ENCODE results near the gene HLA-DQA1. TPM values are rescaled to one million over a fixed set of nuclear protein-coding genes. Genes with fewer than 3 reads are reported as not detected.

Gene HLA-DQA1
- total and polyA plus RNA-seq, 2 donors from 2014 or later: 29.6 to 63.5 TPM

- Histone ChIP-seq H3K9me3 (ENCODE audit: control insufficient read depth in 2 of 3, insufficient read depth in 1 of 3, low read length in 3 of 3) (no peaks in the 10 kb centered on the region), H3K4me3 (ENCODE audit: low read length in 3 of 3) (no peak overlapping the region), H3K36me3 (ENCODE audit: control insufficient read depth in 2 of 3, insufficient read depth in 3 of 3, low read length in 3 of 3) (no peaks in the 10 kb centered on the region), H3K27ac (ENCODE audit: low read depth in 2 of 2, low read length in 2 of 2) (no peak overlapping the region), H3K9ac (ENCODE audit: low read length in 3 of 3) (no peak overlapping the region), H3K27me3 (ENCODE audit: control insufficient read depth, insufficient read depth, low read length) (no peaks in the 10 kb centered on the region), H3K4me1 (ENCODE audit: control insufficient read depth in 2 of 3, insufficient read depth in 2 of 3, low read depth in 1 of 3, low read length in 3 of 3) (no peaks in the 10 kb centered on the region)
- FAIRE-seq (no peak), DNase-seq (peak in 1 of 5 donors; percentile 15)
- TF ChIP-seq CTCF (IDR thresholded peaks at IDR 0.05; ENCODE audit: borderline replicate concordance, extremely low read depth, insufficient read depth): no peak
- intact Hi-C loops (cut with DNase I): no loop called here
These were observed 52.6 kb downstream of the HLA-DQA1 start for GRCh38 chr6:32689531-32690501.

- DNase-seq: no peak
These were observed 54.8 kb downstream of the HLA-DQA1 start for GRCh38 chr6:32692019-32692418.

More at GRCh38 chr6:32692019-32692418, 54.8 kb downstream of the HLA-DQA1 start:
- intact Hi-C loops (cut with DNase I): no loop called here
- Histone ChIP-seq H3K9ac (ENCODE audit: low read length in 3 of 3) (no peak overlapping the region), H3K27ac (ENCODE audit: low read depth in 2 of 2, low read length in 2 of 2) (no peak overlapping the region), H3K9me3 (ENCODE audit: control insufficient read depth in 2 of 3, insufficient read depth in 1 of 3, low read length in 3 of 3) (no peaks in the 10 kb centered on the region), H3K36me3 (ENCODE audit: control insufficient read depth in 2 of 3, insufficient read depth in 3 of 3, low read length in 3 of 3) (no peaks in the 10 kb centered on the region), H3K4me1 (ENCODE audit: control insufficient read depth in 2 of 3, insufficient read depth in 2 of 3, low read depth in 1 of 3, low read length in 3 of 3) (no peaks in the 10 kb centered on the region), H3K27me3 (ENCODE audit: control insufficient read depth, insufficient read depth, low read length) (no peaks in the 10 kb centered on the region), H3K4me3 (ENCODE audit: low read length in 3 of 3) (no peak overlapping the region)
- TF ChIP-seq CTCF (IDR thresholded peaks at IDR 0.05; ENCODE audit: borderline replicate concordance, extremely low read depth, insufficient read depth): peak; percentile 48
- FAIRE-seq: peak; percentile 37

Other genes with a start within 250 kb of the HLA-DQA1 start
- not detected for gene BTNL2, start 230.2 kb upstream of the HLA-DQA1 start, total RNA-seq
- gene BTNL2, start 230.2 kb upstream of the HLA-DQA1 start, polyA plus RNA-seq (ENCODE audit: insufficient read depth, low read depth, low replicate concordance): not detected
- gene HLA-DRA, start 197.5 kb upstream of the HLA-DQA1 start, total RNA-seq: 607 TPM
- gene HLA-DRA, start 197.5 kb upstream of the HLA-DQA1 start, polyA plus RNA-seq (ENCODE audit: insufficient read depth, low read depth, low replicate concordance): 489 TPM
- gene HLA-DRB5, start 107.1 kb upstream of the HLA-DQA1 start, total RNA-seq: 2.8 TPM
- 59.9 TPM for gene HLA-DRB5, start 107.1 kb upstream of the HLA-DQA1 start, polyA plus RNA-seq (ENCODE audit: insufficient read depth, low read depth, low replicate concordance)
- gene HLA-DRB1, start 47.6 kb upstream of the HLA-DQA1 start, total RNA-seq: 267 TPM
- 280 TPM for gene HLA-DRB1, start 47.6 kb upstream of the HLA-DQA1 start, polyA plus RNA-seq (ENCODE audit: insufficient read depth, low read depth, low replicate concordance)
- 13.8 TPM for gene HLA-DQB1, start 29.3 kb downstream of the HLA-DQA1 start, total RNA-seq
- 48.0 TPM for gene HLA-DQB1, start 29.3 kb downstream of the HLA-DQA1 start, polyA plus RNA-seq (ENCODE audit: insufficient read depth, low read depth, low replicate concordance)
- 6.4 TPM for gene HLA-DQA2, start 104.0 kb downstream of the HLA-DQA1 start, total RNA-seq
- 10.0 TPM for gene HLA-DQA2, start 104.0 kb downstream of the HLA-DQA1 start, polyA plus RNA-seq (ENCODE audit: insufficient read depth, low read depth, low replicate concordance)
- 15.1 TPM for gene HLA-DQB2, start 126.1 kb downstream of the HLA-DQA1 start, total RNA-seq
- gene HLA-DQB2, start 126.1 kb downstream of the HLA-DQA1 start, polyA plus RNA-seq (ENCODE audit: insufficient read depth, low read depth, low replicate concordance): 1.7 TPM
- gene HLA-DOB, start 179.6 kb downstream of the HLA-DQA1 start, total RNA-seq: 6.1 TPM
- 1.9 TPM for gene HLA-DOB, start 179.6 kb downstream of the HLA-DQA1 start, polyA plus RNA-seq (ENCODE audit: insufficient read depth, low read depth, low replicate concordance)
- gene TAP2, start 201.3 kb downstream of the HLA-DQA1 start, total RNA-seq: 37.6 TPM
- 25.4 TPM for gene TAP2, start 201.3 kb downstream of the HLA-DQA1 start, polyA plus RNA-seq (ENCODE audit: insufficient read depth, low read depth, low replicate concordance)
- 79.6 TPM for gene PSMB8, start 206.6 kb downstream of the HLA-DQA1 start, total RNA-seq
- gene PSMB8, start 206.6 kb downstream of the HLA-DQA1 start, polyA plus RNA-seq (ENCODE audit: insufficient read depth, low read depth, low replicate concordance): 90.6 TPM
- gene TAP1, start 216.3 kb downstream of the HLA-DQA1 start, total RNA-seq: 45.4 TPM
- gene TAP1, start 216.3 kb downstream of the HLA-DQA1 start, polyA plus RNA-seq (ENCODE audit: insufficient read depth, low read depth, low replicate concordance): 32.1 TPM
- 56.6 TPM for gene PSMB9, start 216.8 kb downstream of the HLA-DQA1 start, total RNA-seq
- gene PSMB9, start 216.8 kb downstream of the HLA-DQA1 start, polyA plus RNA-seq (ENCODE audit: insufficient read depth, low read depth, low replicate concordance): 52.8 TPM

Data from kidney (tissue), 14 donors.